Liver (tissue), 3 donors: Measurements from ENCODE around the gene MEF2A.

Experiments used
- EGR1 ChIP-seq, 2 donors: IDR thresholded peaks; 2 replicates each; pipeline ENCODE4 v1.6.1; 2016 to 2018; ENCODE audit warnings: antibody characterized with exemption in 2 of 2, low read depth in 2 of 2
- FOXA1 ChIP-seq: IDR thresholded peaks from 2 replicates; pipeline ENCODE4 v1.6.1; 2016; ENCODE audit warnings: antibody characterized with exemption
- GABPA ChIP-seq, 2 donors: IDR thresholded peaks in 1 of 2; conservative IDR thresholded peaks in 1 of 2; 2 replicates each; pipeline ENCODE4 v1.6.1; 2016; ENCODE audit warnings: antibody characterized with exemption in 2 of 2, mild to moderate bottlenecking in 1 of 2, moderate library complexity in 1 of 2
- HNF4G ChIP-seq: IDR thresholded peaks from 2 replicates; pipeline ENCODE4 v1.6.1; 2016; ENCODE audit warnings: antibody characterized with exemption
- JUND ChIP-seq, 2 donors: IDR thresholded peaks; 2 replicates each; pipeline ENCODE4 v1.6.1; 2016; ENCODE audit warnings: antibody characterized with exemption in 2 of 2
- RAD21 ChIP-seq, 2 donors: IDR thresholded peaks; 2 replicates each; pipeline ENCODE4 v1.6.1; 2016; ENCODE audit warnings: antibody characterized with exemption in 2 of 2, mild to moderate bottlenecking in 2 of 2
- RXRA ChIP-seq, 2 donors: IDR thresholded peaks; 2 replicates each; pipeline ENCODE4 v1.6.1; 2017 to 2018; ENCODE audit warnings: antibody characterized with exemption in 2 of 2, mild to moderate bottlenecking in 1 of 2
- SP1 ChIP-seq: IDR thresholded peaks from 2 replicates; pipeline ENCODE4 v1.6.1; 2018; ENCODE audit warnings: antibody characterized with exemption, mild to moderate bottlenecking
- TAF1 ChIP-seq: conservative IDR thresholded peaks from 2 replicates; pipeline ENCODE4 v1.6.1; 2016; ENCODE audit warnings: antibody characterized with exemption, mild to moderate bottlenecking
- YY1 ChIP-seq: IDR thresholded peaks from 2 replicates; pipeline ENCODE4 v1.6.1; 2016; ENCODE audit warnings: antibody characterized with exemption, mild to moderate bottlenecking
- TF ChIP-seq, protein P1 (sequence below): IDR thresholded peaks from 2 replicates; pipeline ENCODE4 v1.6.1; 2016; ENCODE audit warnings: antibody characterized with exemption
- TF ChIP-seq, protein P2 (sequence below): fragments of 150-350 bp; IDR thresholded peaks from 2 replicates; pipeline ENCODE4 v1.5.1; 2017; ENCODE audit warnings: improper control_type of control experiment, low read depth, low read length; ENCODE audit not compliant: missing input control
- TF ChIP-seq, protein P3 (sequence below): IDR thresholded peaks from 2 replicates; pipeline ENCODE4 v1.6.1; 2016; ENCODE audit warnings: antibody characterized with exemption
- TF ChIP-seq, protein P4 (sequence below): IDR thresholded peaks from 2 replicates; pipeline ENCODE4 v1.6.1; 2016; ENCODE audit warnings: antibody characterized with exemption, mild to moderate bottlenecking
- donor health status: healthy.
- donor health status: healthy.

DNA sequence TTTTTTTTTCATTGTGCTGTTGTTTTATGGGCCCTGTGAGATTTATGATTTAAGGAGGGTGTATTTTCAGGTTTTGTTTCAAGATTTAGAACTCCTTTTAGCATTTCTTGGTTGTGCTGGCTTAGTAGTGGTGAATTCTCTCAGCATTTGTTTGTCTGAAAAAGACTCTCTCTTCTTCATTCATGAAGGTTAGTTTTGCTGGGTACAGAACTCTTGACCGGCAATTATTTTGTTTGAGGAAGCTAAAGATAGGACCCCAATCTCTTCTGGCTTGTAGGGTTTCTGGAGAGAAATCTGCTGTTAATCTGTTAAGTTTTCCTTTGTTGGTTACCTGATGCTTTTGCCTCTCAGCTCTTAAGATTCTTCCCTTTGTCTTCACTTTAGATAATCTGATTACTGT, 120.5 kb downstream of the MEF2A start:
- TF ChIP-seq EGR1 (IDR thresholded peaks at IDR 0.05; ENCODE audit: low read depth in 2 of 2) (no peak), FOXA1 (no peak), JUND (IDR thresholded peaks at IDR 0.05) (no peak), HNF4G (no peak), GABPA (IDR thresholded peaks at IDR 0.05 in 1 of 2, conservative IDR thresholded peaks at IDR 0.05 in 1 of 2) (no peak), RXRA (IDR thresholded peaks at IDR 0.05) (no peak), RAD21 (IDR thresholded peaks at IDR 0.05) (no peak), TAF1 (no peak), YY1 (no peak), SP1 (no peak)
- TF ChIP-seq, protein P1, sequence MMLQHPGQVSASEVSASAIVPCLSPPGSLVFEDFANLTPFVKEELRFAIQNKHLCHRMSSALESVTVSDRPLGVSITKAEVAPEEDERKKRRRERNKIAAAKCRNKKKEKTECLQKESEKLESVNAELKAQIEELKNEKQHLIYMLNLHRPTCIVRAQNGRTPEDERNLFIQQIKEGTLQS = no peak
- TF ChIP-seq, protein P2, sequence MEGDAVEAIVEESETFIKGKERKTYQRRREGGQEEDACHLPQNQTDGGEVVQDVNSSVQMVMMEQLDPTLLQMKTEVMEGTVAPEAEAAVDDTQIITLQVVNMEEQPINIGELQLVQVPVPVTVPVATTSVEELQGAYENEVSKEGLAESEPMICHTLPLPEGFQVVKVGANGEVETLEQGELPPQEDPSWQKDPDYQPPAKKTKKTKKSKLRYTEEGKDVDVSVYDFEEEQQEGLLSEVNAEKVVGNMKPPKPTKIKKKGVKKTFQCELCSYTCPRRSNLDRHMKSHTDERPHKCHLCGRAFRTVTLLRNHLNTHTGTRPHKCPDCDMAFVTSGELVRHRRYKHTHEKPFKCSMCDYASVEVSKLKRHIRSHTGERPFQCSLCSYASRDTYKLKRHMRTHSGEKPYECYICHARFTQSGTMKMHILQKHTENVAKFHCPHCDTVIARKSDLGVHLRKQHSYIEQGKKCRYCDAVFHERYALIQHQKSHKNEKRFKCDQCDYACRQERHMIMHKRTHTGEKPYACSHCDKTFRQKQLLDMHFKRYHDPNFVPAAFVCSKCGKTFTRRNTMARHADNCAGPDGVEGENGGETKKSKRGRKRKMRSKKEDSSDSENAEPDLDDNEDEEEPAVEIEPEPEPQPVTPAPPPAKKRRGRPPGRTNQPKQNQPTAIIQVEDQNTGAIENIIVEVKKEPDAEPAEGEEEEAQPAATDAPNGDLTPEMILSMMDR = no peak
- TF ChIP-seq, protein P3, sequence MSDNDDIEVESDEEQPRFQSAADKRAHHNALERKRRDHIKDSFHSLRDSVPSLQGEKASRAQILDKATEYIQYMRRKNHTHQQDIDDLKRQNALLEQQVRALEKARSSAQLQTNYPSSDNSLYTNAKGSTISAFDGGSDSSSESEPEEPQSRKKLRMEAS = no peak
- TF ChIP-seq, protein P4, sequence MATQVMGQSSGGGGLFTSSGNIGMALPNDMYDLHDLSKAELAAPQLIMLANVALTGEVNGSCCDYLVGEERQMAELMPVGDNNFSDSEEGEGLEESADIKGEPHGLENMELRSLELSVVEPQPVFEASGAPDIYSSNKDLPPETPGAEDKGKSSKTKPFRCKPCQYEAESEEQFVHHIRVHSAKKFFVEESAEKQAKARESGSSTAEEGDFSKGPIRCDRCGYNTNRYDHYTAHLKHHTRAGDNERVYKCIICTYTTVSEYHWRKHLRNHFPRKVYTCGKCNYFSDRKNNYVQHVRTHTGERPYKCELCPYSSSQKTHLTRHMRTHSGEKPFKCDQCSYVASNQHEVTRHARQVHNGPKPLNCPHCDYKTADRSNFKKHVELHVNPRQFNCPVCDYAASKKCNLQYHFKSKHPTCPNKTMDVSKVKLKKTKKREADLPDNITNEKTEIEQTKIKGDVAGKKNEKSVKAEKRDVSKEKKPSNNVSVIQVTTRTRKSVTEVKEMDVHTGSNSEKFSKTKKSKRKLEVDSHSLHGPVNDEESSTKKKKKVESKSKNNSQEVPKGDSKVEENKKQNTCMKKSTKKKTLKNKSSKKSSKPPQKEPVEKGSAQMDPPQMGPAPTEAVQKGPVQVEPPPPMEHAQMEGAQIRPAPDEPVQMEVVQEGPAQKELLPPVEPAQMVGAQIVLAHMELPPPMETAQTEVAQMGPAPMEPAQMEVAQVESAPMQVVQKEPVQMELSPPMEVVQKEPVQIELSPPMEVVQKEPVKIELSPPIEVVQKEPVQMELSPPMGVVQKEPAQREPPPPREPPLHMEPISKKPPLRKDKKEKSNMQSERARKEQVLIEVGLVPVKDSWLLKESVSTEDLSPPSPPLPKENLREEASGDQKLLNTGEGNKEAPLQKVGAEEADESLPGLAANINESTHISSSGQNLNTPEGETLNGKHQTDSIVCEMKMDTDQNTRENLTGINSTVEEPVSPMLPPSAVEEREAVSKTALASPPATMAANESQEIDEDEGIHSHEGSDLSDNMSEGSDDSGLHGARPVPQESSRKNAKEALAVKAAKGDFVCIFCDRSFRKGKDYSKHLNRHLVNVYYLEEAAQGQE = no peak
